OCI-LY7 (cell line): ENCODE data around the gene CFP. TPM values are rescaled to one million over a fixed set of nuclear protein-coding genes. Genes with fewer than 3 reads are reported as not detected.

ENCODE experiments used
- BruUV-seq: library from RNA; stranded (reverse); fragments of 400-500 nt; replicated peaks from 2 replicates; lab custom pipeline; 2021; lab: Mats Ljungman, UMichigan
- CTCF ChIA-PET: fragments of 300-600 bp; sonication (Branson Sonifier 250); formaldehyde crosslinking; loops from one replicate; lab custom pipeline; 2022; ENCODE audit warnings: antibody characterized with exemption; ENCODE audit not compliant: unreplicated experiment; lab: Charles Lee
- POLR2A ChIA-PET: fragments of 300-600 bp; sonication (Branson Sonifier 250); formaldehyde crosslinking; loops from one replicate; lab custom pipeline; 2022; ENCODE audit warnings: antibody characterized with exemption; lab: Charles Lee
- DNase-seq: peaks from one replicate; pipeline ENCODE4 v3.0.0-alpha.2; 2015; ENCODE audit warnings: low spot score
- H2AFZ ChIP-seq: fragments of 200-600 bp; sonication (generic), shearing (Covaris generic); 2 replicates; pipeline ENCODE4 v1.6.1; 2014; ENCODE audit warnings: mild to moderate bottlenecking, antibody characterized with exemption, low read length, moderate library complexity
- H3K27ac ChIP-seq: fragments of 200-600 bp; sonication (generic); 2 replicates; pipeline ENCODE4 v1.5.1; 2014; ENCODE audit warnings: mixed run types, low read depth, mild to moderate bottlenecking, moderate library complexity, low read length, inconsistent platforms; ENCODE audit not compliant: poor library complexity, severe bottlenecking
- H3K36me3 ChIP-seq: fragments of 200-600 bp; sonication (generic); 2 replicates; pipeline ENCODE4 v1.6.1; 2014; ENCODE audit warnings: mild to moderate bottlenecking, antibody characterized with exemption, low read length, moderate library complexity, mixed read lengths; ENCODE audit not compliant: insufficient read depth
- H3K4me1 ChIP-seq: fragments of 200-600 bp; sonication (generic); 2 replicates; pipeline ENCODE4 v1.5.1; 2014; ENCODE audit warnings: mild to moderate bottlenecking, low read length; ENCODE audit not compliant: insufficient read depth, poor library complexity, severe bottlenecking
- H3K4me2 ChIP-seq: fragments of 200-600 bp; sonication (generic); 2 replicates; pipeline ENCODE4 v1.6.1; 2014; ENCODE audit warnings: mild to moderate bottlenecking, low read length
- H3K4me3 ChIP-seq: fragments of 200-600 bp; sonication (generic); 2 replicates; pipeline ENCODE4 v1.5.1; 2014; ENCODE audit warnings: mild to moderate bottlenecking, low read depth, low read length; ENCODE audit not compliant: poor library complexity, severe bottlenecking
- H3K79me2 ChIP-seq: fragments of 200-600 bp; sonication (generic); 2 replicates; pipeline ENCODE4 v1.6.1; 2016; ENCODE audit warnings: low read depth, mild to moderate bottlenecking, low read length, moderate library complexity, mixed read lengths; ENCODE audit not compliant: insufficient read depth
- H3K9me2 ChIP-seq: fragments of 200-600 bp; sonication (generic); 2 replicates; pipeline ENCODE4 v1.6.1; 2016; ENCODE audit warnings: mild to moderate bottlenecking, low read length, mixed read lengths; ENCODE audit not compliant: insufficient read depth
- H3K9me3 ChIP-seq: fragments of 200-600 bp; sonication (generic); 2 replicates; pipeline ENCODE4 v1.6.1; 2014; ENCODE audit warnings: mild to moderate bottlenecking, mixed run types, low read length, mixed read lengths
- H4K20me1 ChIP-seq: fragments of 200-600 bp; sonication (generic); 2 replicates; pipeline ENCODE4 v1.6.1; 2014; ENCODE audit warnings: mild to moderate bottlenecking, antibody characterized with exemption, low read length, moderate library complexity, mixed read lengths; ENCODE audit not compliant: insufficient read depth
- CTCF ChIP-seq: fragments of 200-600 bp; sonication (generic); conservative IDR thresholded peaks from 2 replicates; pipeline ENCODE4 v1.5.1; 2014; ENCODE audit warnings: mild to moderate bottlenecking, antibody characterized with exemption, low read length, moderate library complexity, mixed read lengths
- EZH2phosphoT487 ChIP-seq: fragments of 200-600 bp; sonication (generic); IDR thresholded peaks from 2 replicates; pipeline ENCODE4 v1.6.1; 2018; ENCODE audit warnings: low read depth, borderline replicate concordance, mild to moderate bottlenecking, mixed run types, antibody characterized with exemption, low read length, moderate library complexity, mixed read lengths
- intact Hi-C: fragments of 100-400 bp; cut with micrococcal nuclease; formaldehyde crosslinking; loops from one replicate; pipeline ENCODE4 v1.10.0; 2022; ENCODE audit not compliant: unreplicated experiment
- total RNA-seq, 2 experiments: library from RNA; depleted of rRNA in 1 of 2; stranded (reverse); fragments of >200 nt in 1 of 2; shearing (Covaris generic) in 1 of 2; gene quantifications; 2 replicates each; pipeline ENCODE4 v1.2.3, GENCODE V29; 2014 to 2022

The CFP gene
- total RNA-seq, 2 experiments from 2014 or later: 4.2 to 4.7 TPM

DNA sequence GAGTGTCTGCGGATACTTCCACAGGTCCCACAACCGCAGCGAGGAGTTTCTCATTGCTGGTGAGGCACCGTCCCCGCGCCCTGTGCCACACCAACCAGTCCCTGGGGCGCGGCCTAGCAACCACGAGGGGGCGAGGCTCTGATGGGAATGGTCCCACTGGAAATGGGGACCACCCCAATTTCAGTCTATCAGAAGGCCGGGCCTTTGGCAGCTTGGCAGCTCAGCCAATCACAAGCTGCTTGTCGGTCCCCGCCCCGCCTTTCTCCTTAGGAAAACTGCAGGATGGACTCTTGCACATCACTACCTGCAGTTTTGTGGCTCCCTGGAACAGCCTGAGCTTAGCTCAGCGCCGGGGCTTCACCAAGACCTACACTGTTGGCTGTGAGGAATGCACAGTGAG is 44.5 kb downstream of the CFP start:
- no TSS peak for BruUV-seq
- POLR2A ChIA-PET: no interaction called here

DNA sequence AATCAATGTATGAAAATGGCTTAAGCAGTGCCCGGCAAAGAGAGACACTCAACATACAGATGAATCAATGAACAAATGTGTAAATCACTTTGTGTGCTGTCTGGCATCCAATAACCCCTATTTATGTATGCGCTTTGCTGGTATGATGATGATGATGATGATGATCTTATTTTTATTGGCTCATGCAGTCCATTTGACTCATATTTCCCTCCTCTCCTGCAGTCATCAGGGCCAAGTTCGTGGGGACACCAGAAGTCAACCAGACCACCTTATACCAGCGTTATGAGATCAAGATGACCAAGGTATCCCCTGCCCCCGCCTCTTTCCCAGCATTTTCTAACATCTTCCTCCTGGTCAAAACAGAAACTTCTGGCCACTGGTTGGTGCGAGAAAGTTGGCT is 45.0 kb downstream of the CFP start:
- CTCF ChIA-PET: no interaction called here

More for the DNA sequence above, 44.5 kb downstream of the CFP start:
- Histone ChIP-seq H3K79me2 (no peaks in the 10 kb centered on the region), H3K9me3 (no peaks in the 10 kb centered on the region), H4K20me1 (no peaks in the 10 kb centered on the region), H3K27ac (no peak overlapping the region), H2AFZ (no peak overlapping the region), H3K36me3 (no peaks in the 10 kb centered on the region), H3K4me2 (no peak overlapping the region), H3K9me2 (no peaks in the 10 kb centered on the region), H3K4me3 (no peak overlapping the region), H3K4me1 (no peaks in the 10 kb centered on the region)
- intact Hi-C loops: loop anchor here (1.0 kb wide), 1 partner anchor 44 kb away; the partner anchor contains the start of gene CFP
- TF ChIP-seq EZH2phosphoT487 (no peak), CTCF (no peak)
- DNase-seq: no peak
- CTCF ChIA-PET: interaction anchor here (0.5 kb wide), 1 partner anchor 103 kb away, joined by 4 read pairs; no protein-coding TSS in a partner anchor

More for the DNA sequence above, 45.0 kb downstream of the CFP start:
- H3K4me3 ChIP-seq: no peak overlapping the region
- no peak overlapping the region for H2AFZ ChIP-seq
- no peaks in the 10 kb centered on the region for H3K36me3 ChIP-seq
- intact Hi-C loops: loop anchor here (1.0 kb wide), 1 partner anchor 45 kb away; the partner anchor contains the start of gene CFP
- TF ChIP-seq EZH2phosphoT487 (no peak), CTCF (no peak)
- no peaks in the 10 kb centered on the region for H3K9me2 ChIP-seq
- H3K4me1 ChIP-seq: no peaks in the 10 kb centered on the region
- no peak for DNase-seq
- no peak overlapping the region for H3K4me2 ChIP-seq
- POLR2A ChIA-PET: no interaction called here
- no peaks in the 10 kb centered on the region for H3K9me3 ChIP-seq
- H3K27ac ChIP-seq: no peak overlapping the region
- H4K20me1 ChIP-seq: no peaks in the 10 kb centered on the region
- no TSS peak for BruUV-seq
- H3K79me2 ChIP-seq: no peaks in the 10 kb centered on the region
